ENCODE data around the gene DSCAML1.
A peak's percentile ranks its signal among the peaks of the same experiment; 100 is the strongest.
"Not testable (repeated sequence)": the region's sequence is repeated elsewhere in the genome, so short reads cannot be mapped to it uniquely, and the experiment has no call there.

Gene DSCAML1

DNA sequence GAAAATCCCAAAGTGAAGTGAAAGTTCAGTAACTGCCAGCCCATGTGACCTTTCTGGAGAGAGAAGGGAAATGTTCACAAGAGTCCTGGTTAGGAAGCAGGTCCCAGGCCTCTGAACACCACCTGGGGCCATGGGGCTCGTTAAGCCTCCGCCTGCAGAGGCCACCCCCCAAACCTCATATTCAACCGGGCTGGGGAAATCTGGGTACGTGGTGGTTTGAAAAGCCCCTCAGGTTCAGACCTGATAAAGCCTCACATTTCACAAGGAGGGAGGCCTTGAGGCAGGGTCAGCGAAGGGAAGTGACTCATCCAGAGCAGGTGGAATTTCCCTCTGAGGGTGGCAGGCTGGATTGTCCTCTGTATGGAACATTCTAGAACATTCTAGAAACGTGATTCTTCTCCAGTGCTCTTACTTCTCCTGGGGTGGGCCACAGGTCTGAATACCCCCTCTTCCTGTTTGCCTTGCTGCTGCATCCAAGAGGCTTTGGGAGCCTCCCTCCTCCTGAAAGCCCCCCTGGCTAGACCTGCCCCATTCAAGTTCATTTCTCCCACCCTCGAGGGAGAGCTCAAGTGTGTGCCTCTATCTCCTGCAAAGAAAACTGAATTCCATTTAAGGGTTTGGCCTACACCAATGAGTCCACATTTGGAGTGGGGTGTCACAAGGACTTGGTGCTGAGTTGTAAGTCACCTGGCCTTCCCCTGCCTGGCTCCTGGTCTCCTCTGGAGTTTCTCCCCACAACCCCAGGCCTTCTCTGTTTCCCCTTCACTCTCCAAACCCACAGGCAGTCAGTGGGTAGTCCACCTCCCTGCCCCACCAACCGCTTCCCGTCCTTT, 21.2 kb upstream of the DSCAML1 start:
- H3K4me3 ChIP-seq (ENCODE audit: low read length in 2 of 2): no peak overlapping the region
- no peaks in the 10 kb centered on the region for H3K9me3 ChIP-seq (ENCODE audit: control insufficient read depth in 2 of 2, low read length in 2 of 2)
- H3K9ac ChIP-seq (ENCODE audit: low read depth in 1 of 2, low read length in 2 of 2): no peak overlapping the region
- H3K4me1 ChIP-seq (ENCODE audit: control insufficient read depth in 2 of 2, insufficient read depth in 2 of 2, low read length in 2 of 2): peaks cover 37 to 44% of the 10 kb centered on the region in 2 donors
- H3K27ac ChIP-seq (ENCODE audit: low read depth in 2 of 2, low read length in 2 of 2): no peak overlapping the region
- no peaks in the 10 kb centered on the region for H3K36me3 ChIP-seq (ENCODE audit: control insufficient read depth in 2 of 2, insufficient read depth in 2 of 2, low read length in 2 of 2)
- no peaks in the 10 kb centered on the region for H3K27me3 ChIP-seq (ENCODE audit: control insufficient read depth in 2 of 2, insufficient read depth in 2 of 2, low read length in 2 of 2)

DNA sequence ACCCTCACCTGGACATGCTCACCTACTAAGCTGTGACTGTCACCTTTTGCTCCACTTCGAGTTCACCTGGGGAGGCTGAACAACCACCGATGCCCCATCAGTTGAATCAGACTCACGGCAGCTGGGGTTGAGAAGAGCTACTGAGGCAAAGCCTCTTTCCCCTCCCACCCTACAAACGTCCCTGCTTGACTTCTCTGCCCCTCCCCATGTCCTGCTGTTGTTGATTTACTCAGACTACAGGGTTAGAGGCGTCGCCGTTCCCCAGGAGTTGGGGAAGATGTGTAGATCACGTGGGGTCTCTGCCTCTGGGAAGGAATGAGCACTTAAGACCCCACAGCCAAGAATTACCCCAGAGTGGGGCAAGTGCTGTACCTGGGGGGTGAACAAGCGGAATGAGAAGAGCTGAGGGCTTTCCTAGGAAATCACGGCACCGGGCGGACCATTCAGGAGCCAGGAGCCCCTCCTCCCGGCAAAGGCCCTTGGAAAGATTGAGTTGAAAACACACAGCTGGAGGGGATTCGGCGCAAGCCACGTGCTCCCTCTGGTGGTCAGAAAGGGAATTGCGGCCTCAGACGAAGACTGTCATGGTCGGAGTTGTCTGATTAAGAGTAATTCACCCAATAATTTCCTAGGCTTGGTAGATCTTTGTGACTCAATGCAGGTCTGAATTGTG, 20.5 kb upstream of the DSCAML1 start:
- H3K27ac ChIP-seq (ENCODE audit: low read depth in 2 of 2, low read length in 2 of 2): peak overlapping the region in 1 of 2 donors; percentile 87
- H3K27me3 ChIP-seq (ENCODE audit: control insufficient read depth in 2 of 2, insufficient read depth in 2 of 2, low read length in 2 of 2): no peaks in the 10 kb centered on the region
- peak overlapping the region in 1 of 2 donors; percentile 33 for H3K4me3 ChIP-seq (ENCODE audit: low read length in 2 of 2)
- H3K9ac ChIP-seq (ENCODE audit: low read depth in 1 of 2, low read length in 2 of 2): peak overlapping the region in 1 of 2 donors; percentile 25
- H3K9me3 ChIP-seq (ENCODE audit: control insufficient read depth in 2 of 2, low read length in 2 of 2): no peaks in the 10 kb centered on the region
- H3K36me3 ChIP-seq (ENCODE audit: control insufficient read depth in 2 of 2, insufficient read depth in 2 of 2, low read length in 2 of 2): no peaks in the 10 kb centered on the region
- H3K4me1 ChIP-seq (ENCODE audit: control insufficient read depth in 2 of 2, insufficient read depth in 2 of 2, low read length in 2 of 2): peaks cover 37 to 44% of the 10 kb centered on the region in 2 donors

DNA sequence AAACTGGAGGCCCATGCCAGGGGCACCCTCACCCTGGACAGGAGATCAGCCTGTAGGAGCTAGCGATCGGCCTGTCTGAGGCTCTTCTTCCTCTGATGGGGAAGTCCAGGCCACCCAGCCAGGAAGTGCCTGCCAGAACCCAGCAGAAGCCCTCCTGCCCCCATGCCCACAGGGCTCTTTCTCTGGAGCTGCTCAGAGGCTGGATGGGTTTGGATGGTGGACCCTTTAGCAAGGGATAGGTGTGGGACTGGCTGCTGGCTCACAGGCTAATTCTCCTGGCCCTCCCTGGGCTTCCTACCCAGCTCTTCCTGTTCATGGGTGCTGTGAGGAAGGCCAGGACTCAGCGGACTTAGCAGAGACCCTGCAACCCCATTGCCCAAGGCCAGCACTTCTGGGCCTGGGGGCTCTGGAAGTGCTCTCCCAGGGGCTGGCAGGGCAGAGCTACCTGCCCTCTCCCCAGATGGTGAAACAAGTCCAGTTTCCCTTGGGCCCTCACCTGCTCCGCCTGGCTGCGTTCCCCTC, 19.9 kb upstream of the DSCAML1 start:
- Histone ChIP-seq H3K27ac (ENCODE audit: low read depth in 2 of 2, low read length in 2 of 2) (peak overlapping the region in 1 of 2 donors; percentile 87), H3K9ac (ENCODE audit: low read depth in 1 of 2, low read length in 2 of 2) (peak overlapping the region; percentile 24 to 25)

DNA sequence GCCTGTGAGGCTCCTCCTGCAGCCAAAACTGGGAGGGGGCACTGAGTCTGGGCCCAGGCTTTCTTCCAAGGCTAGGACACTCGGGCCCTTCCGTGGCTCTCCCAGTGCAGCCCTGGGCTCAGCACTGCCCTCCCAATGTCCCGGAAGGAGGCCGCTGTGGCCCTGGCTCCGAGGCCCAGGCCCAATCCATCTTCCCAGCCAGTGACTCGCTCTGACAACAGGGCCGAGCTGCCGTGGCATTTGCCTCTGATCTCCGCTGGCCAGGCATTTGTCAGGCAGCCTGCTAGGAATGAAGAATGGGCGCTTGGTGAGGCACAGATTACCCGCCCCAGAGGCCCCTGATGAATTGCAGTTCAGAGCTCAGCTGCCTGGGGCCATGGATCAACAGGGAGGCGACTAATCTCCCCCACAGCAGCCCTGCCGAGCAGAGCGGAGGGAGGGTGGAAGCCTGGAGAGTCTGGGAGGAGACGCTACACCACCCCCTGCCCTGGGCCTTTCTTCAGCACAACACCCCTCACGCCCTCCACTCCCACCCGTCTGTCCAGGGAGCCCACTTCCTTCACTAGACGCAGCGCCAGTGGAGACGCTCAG, 19.2 kb upstream of the DSCAML1 start:
- H3K4me1 ChIP-seq (ENCODE audit: control insufficient read depth in 2 of 2, insufficient read depth in 2 of 2, low read length in 2 of 2): peaks cover 37 to 44% of the 10 kb centered on the region in 2 donors
- no peak overlapping the region for H3K4me3 ChIP-seq (ENCODE audit: low read length in 2 of 2)
- H3K27ac ChIP-seq (ENCODE audit: low read depth in 2 of 2, low read length in 2 of 2): peak overlapping the region; percentile 87 to 88
- H3K36me3 ChIP-seq (ENCODE audit: control insufficient read depth in 2 of 2, insufficient read depth in 2 of 2, low read length in 2 of 2): no peaks in the 10 kb centered on the region
- peak overlapping the region in 1 of 2 donors; percentile 34 for H3K9ac ChIP-seq (ENCODE audit: low read depth in 1 of 2, low read length in 2 of 2)
- H3K27me3 ChIP-seq (ENCODE audit: control insufficient read depth in 2 of 2, insufficient read depth in 2 of 2, low read length in 2 of 2): no peaks in the 10 kb centered on the region
- no peaks in the 10 kb centered on the region for H3K9me3 ChIP-seq (ENCODE audit: control insufficient read depth in 2 of 2, low read length in 2 of 2)

More for the DNA sequence above, 19.9 kb upstream of the DSCAML1 start:
- Histone ChIP-seq H3K27me3 (ENCODE audit: control insufficient read depth in 2 of 2, insufficient read depth in 2 of 2, low read length in 2 of 2) (no peaks in the 10 kb centered on the region), H3K4me1 (ENCODE audit: control insufficient read depth in 2 of 2, insufficient read depth in 2 of 2, low read length in 2 of 2) (peaks cover 37 to 44% of the 10 kb centered on the region in 2 donors), H3K9me3 (ENCODE audit: control insufficient read depth in 2 of 2, low read length in 2 of 2) (no peaks in the 10 kb centered on the region), H3K36me3 (ENCODE audit: control insufficient read depth in 2 of 2, insufficient read depth in 2 of 2, low read length in 2 of 2) (no peaks in the 10 kb centered on the region), H3K4me3 (ENCODE audit: low read length in 2 of 2) (peak overlapping the region in 1 of 2 donors; percentile 33)

DNA sequence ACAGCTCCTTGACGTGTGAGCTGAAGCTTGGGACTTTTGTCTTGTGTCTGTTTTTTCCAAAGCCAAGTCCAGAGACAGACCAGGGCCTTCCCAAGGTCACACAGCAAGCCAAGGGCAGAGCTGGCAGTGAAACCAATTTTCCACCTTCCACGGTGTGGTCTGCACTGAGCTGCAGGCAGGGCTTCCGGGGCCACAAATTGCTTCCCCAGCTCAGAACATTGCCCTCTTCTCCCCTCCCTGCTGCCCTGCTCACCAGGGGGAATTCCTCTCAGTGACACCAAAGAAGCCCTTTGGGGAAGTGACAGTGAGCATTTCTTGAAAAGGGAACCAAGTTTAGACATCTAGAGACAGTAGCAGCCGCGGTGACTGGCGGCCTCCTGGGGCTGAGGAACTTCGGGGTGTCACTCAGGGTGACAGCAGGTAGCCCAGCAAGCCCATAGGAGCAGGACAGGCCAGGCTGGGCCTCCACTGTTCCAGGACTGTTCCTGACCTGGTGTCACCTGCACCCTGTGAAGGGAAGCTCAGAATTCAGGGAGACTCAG, 18.3 kb upstream of the DSCAML1 start:
- H3K27ac ChIP-seq (ENCODE audit: low read depth in 2 of 2, low read length in 2 of 2): peak overlapping the region; percentile 87 to 88
- peak overlapping the region; percentile 32 to 34 for H3K9ac ChIP-seq (ENCODE audit: low read depth in 1 of 2, low read length in 2 of 2)
- H3K9me3 ChIP-seq (ENCODE audit: control insufficient read depth in 2 of 2, low read length in 2 of 2): no peaks in the 10 kb centered on the region
- no peaks in the 10 kb centered on the region for H3K27me3 ChIP-seq (ENCODE audit: control insufficient read depth in 2 of 2, insufficient read depth in 2 of 2, low read length in 2 of 2)
- peak overlapping the region in 1 of 2 donors; percentile 37 for H3K4me3 ChIP-seq (ENCODE audit: low read length in 2 of 2)
- H3K4me1 ChIP-seq (ENCODE audit: control insufficient read depth in 2 of 2, insufficient read depth in 2 of 2, low read length in 2 of 2): peaks cover 37 to 43% of the 10 kb centered on the region in 2 donors
- no peaks in the 10 kb centered on the region for H3K36me3 ChIP-seq (ENCODE audit: control insufficient read depth in 2 of 2, insufficient read depth in 2 of 2, low read length in 2 of 2)

DNA sequence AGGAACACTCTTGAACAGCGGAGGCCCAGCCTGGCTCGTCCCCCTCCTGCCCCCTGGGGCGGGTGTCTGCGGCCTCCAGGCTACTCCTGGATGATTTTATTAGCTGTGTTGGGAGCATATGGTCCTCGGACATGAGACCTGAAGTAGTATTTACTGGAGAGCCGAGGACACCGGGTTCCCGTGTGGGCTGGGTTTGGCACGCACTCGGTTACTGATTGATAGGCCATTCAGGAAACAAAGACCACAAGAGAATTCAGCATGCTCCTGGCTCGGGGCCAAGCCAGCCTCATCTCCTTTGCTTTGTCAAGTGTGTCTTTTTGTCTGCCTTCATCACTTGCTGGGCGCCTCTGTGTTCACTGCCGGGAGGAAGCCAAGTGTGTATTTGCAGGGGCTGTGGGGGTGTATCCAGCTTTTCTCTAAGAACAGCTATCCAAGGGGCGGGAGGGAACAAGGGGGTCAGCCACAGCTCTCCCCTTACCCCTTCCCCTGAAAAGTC, 17.8 kb upstream of the DSCAML1 start:
- H3K27me3 ChIP-seq (ENCODE audit: control insufficient read depth in 2 of 2, insufficient read depth in 2 of 2, low read length in 2 of 2): no peaks in the 10 kb centered on the region
- no peaks in the 10 kb centered on the region for H3K9me3 ChIP-seq (ENCODE audit: control insufficient read depth in 2 of 2, low read length in 2 of 2)
- no peaks in the 10 kb centered on the region for H3K36me3 ChIP-seq (ENCODE audit: control insufficient read depth in 2 of 2, insufficient read depth in 2 of 2, low read length in 2 of 2)
- H3K9ac ChIP-seq (ENCODE audit: low read depth in 1 of 2, low read length in 2 of 2): peak overlapping the region; percentile 47 to 60
- peak overlapping the region; percentile 87 to 88 for H3K27ac ChIP-seq (ENCODE audit: low read depth in 2 of 2, low read length in 2 of 2)
- H3K4me3 ChIP-seq (ENCODE audit: low read length in 2 of 2): peak overlapping the region in 1 of 2 donors; percentile 37
- peaks cover 36 to 38% of the 10 kb centered on the region in 2 donors for H3K4me1 ChIP-seq (ENCODE audit: control insufficient read depth in 2 of 2, insufficient read depth in 2 of 2, low read length in 2 of 2)

DNA sequence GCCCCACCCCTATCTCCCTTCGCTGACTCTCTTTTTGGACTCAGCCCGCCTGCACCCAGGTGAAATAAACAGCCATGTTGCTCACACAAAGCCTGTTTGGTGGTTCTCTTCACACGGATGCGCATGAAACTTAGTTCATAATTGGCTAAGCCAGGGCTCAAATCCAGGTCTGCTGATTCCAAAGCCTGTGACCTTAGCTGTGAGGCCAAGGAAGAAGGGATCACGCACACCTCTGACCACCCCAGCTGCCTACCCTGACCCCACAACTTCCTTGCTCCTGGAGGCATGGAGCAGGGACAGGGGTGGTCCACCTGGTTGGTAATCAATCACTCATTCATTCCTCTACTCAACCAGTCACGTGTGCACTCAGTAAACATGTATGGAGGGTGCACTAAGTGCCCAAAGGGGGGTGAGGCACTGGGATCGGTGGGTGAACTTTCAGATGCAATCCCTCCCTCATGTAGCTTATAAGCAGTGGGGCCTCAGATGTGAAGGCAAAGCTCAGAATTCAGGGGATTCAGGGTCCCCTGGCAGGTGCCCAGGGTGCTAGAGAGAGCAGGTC, 17.3 kb upstream of the DSCAML1 start:
- Histone ChIP-seq H3K4me1 (ENCODE audit: control insufficient read depth in 2 of 2, insufficient read depth in 2 of 2, low read length in 2 of 2) (peaks cover 37 to 39% of the 10 kb centered on the region in 2 donors), H3K9me3 (ENCODE audit: control insufficient read depth in 2 of 2, low read length in 2 of 2) (no peaks in the 10 kb centered on the region), H3K36me3 (ENCODE audit: control insufficient read depth in 2 of 2, insufficient read depth in 2 of 2, low read length in 2 of 2) (no peaks in the 10 kb centered on the region), H3K27me3 (ENCODE audit: control insufficient read depth in 2 of 2, insufficient read depth in 2 of 2, low read length in 2 of 2) (no peaks in the 10 kb centered on the region), H3K27ac (ENCODE audit: low read depth in 2 of 2, low read length in 2 of 2) (peak overlapping the region; percentile 87 to 88), H3K9ac (ENCODE audit: low read depth in 1 of 2, low read length in 2 of 2) (peak overlapping the region; percentile 47 to 60), H3K4me3 (ENCODE audit: low read length in 2 of 2) (peak overlapping the region in 1 of 2 donors; percentile 37)

DNA sequence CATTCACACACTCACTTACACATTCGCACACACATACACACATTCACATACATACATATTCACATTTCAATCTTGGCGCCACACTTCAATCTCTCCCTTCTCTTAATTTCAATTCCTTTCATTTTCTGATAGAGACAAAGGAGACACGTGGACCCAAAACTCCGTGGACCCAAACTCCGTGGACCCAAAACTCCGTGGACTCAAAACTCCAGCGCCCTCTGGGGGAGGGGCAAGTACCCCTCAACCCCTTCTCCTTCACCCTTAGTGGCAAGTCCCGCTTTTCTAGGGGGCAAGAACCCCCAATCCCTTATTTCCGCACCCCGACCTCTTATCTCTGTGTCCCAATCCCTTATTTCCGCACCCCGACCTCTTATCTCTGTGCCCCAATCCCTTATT, 13.0 kb upstream of the DSCAML1 start:
- not testable (repeated sequence) for H3K27ac ChIP-seq (ENCODE audit: low read depth in 2 of 2, low read length in 2 of 2); H3K4me3 ChIP-seq (ENCODE audit: low read length in 2 of 2); H3K9me3 ChIP-seq (ENCODE audit: control insufficient read depth in 2 of 2, low read length in 2 of 2); H3K27me3 ChIP-seq (ENCODE audit: control insufficient read depth in 2 of 2, insufficient read depth in 2 of 2, low read length in 2 of 2); H3K9ac ChIP-seq (ENCODE audit: low read depth in 1 of 2, low read length in 2 of 2); H3K36me3 ChIP-seq (ENCODE audit: control insufficient read depth in 2 of 2, insufficient read depth in 2 of 2, low read length in 2 of 2)
- peaks cover 20 to 24% of the 10 kb centered on the region in 2 donors for H3K4me1 ChIP-seq (ENCODE audit: control insufficient read depth in 2 of 2, insufficient read depth in 2 of 2, low read length in 2 of 2)

DNA sequence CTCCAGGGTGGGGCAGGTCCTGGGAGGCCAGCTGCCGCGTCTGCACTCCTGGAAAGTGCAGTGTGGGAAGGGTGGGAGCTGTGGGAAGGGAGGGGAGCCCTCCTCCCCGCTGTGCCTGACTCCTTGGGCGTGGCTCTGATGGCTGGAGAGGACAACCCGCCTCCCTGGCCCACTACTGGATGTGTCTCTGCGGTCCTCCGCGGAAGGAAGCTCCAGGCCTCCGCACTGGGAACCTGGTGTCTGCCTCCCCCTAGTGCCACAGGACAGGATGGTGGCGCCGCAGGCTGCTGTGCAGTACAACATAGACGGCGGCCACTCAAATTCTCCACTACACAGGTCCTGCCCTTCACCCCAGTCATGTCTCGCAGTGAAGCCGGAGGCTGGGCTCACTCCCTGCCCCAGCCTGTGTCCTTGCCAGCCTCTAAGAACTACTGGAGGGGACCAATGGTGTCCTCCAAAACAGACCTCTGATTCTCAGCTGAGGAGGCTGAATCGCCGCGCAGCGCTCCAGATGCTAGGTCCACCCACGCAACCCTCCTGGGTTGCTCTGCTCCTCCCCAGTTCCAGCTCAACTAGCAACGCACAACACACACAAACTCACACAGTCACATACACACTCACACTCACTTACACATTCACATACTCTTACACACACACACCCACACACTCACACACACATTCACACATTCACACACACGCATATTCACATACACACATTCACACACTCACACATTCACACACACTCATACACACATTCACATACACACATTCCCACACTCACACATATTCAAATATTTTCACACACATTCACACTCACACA, 12.4 kb upstream of the DSCAML1 start:
- no peak overlapping the region for H3K4me3 ChIP-seq (ENCODE audit: low read length in 2 of 2)
- H3K27ac ChIP-seq (ENCODE audit: low read depth in 2 of 2, low read length in 2 of 2): peak overlapping the region; percentile 35 to 62
- H3K27me3 ChIP-seq (ENCODE audit: control insufficient read depth in 2 of 2, insufficient read depth in 2 of 2, low read length in 2 of 2): no peaks in the 10 kb centered on the region
- H3K36me3 ChIP-seq (ENCODE audit: control insufficient read depth in 2 of 2, insufficient read depth in 2 of 2, low read length in 2 of 2): no peaks in the 10 kb centered on the region
- H3K9me3 ChIP-seq (ENCODE audit: control insufficient read depth in 2 of 2, low read length in 2 of 2): no peaks in the 10 kb centered on the region
- peak overlapping the region; percentile 7 to 51 for H3K9ac ChIP-seq (ENCODE audit: low read depth in 1 of 2, low read length in 2 of 2)
- peaks cover 14 to 17% of the 10 kb centered on the region in 2 donors for H3K4me1 ChIP-seq (ENCODE audit: control insufficient read depth in 2 of 2, insufficient read depth in 2 of 2, low read length in 2 of 2)
